HepG2 (cell line): ENCODE results near the gene ZBTB7A. TPM values are rescaled to one million over a fixed set of nuclear protein-coding genes. Genes with fewer than 3 reads are reported as not detected.

Source experiments
- ATAC-seq: fragments of 200-7000 bp; cut with Tn5 transposase; 3 replicates; pipeline ENCODE4 v1.9.1; 2020; ENCODE audit warnings: mild to moderate bottlenecking, moderate library complexity
- BruUV-seq: library from RNA; stranded (reverse); fragments of 400-500 nt; replicated peaks from 2 replicates; lab custom pipeline; 2021; lab: Mats Ljungman, UMichigan
- CTCF ChIA-PET: fragments of 300-600 bp; formaldehyde crosslinking; extraction: SDS; loops from one replicate; lab custom pipeline; 2021; ENCODE audit warnings: low total read pairs, inconsistent platforms, low intra/inter-chr PET ratio; lab: Yijun Ruan, JAX
- POLR2A ChIA-PET: fragments of 350-600 bp; sonication (Branson Sonifier 250); formaldehyde crosslinking; loops from one replicate; lab custom pipeline; 2020; ENCODE audit warnings: antibody characterized with exemption, inconsistent platforms; lab: Yijun Ruan, JAX
- DNase-seq: peaks from one replicate; pipeline ENCODE4 v3.0.0-alpha.2; 2015; ENCODE audit warnings: low spot score
- FAIRE-seq: peaks from 3 replicates; lab custom pipeline; 2011; peaks lifted over from hg19 to GRCh38; lab: Jason Lieb, UNC
- H2AFZ ChIP-seq: one replicate; pipeline ENCODE4 v1.6.1; 2011; ENCODE audit warnings: low read length, inconsistent platforms
- H3K27ac ChIP-seq: fragments of 300-600 bp; 3 replicates; pipeline ENCODE4 v1.8.0; 2011; ENCODE audit warnings: mixed run types, mild to moderate bottlenecking, mixed read lengths, low read length, inconsistent platforms; ENCODE audit not compliant: insufficient read depth; ENCODE audit errors: extremely low read length
- H3K27me3 ChIP-seq, 2 experiments: fragments of 200-600 bp in 1 of 2; 2 replicates in 1 of 2; 3 replicates in 1 of 2; pipeline versions ENCODE4 v1.6.0 to v1.8.0; 2011; ENCODE audit warnings: low read length in 2 of 2, mild to moderate bottlenecking in 2 of 2, moderate library complexity in 2 of 2, inconsistent platforms in 1 of 2; ENCODE audit not compliant: insufficient read depth in 2 of 2, control insufficient read depth in 1 of 2
- H3K36me3 ChIP-seq, 2 experiments: fragments of 200-600 bp in 1 of 2; replicated peaks in 1 of 2; 2 replicates in 1 of 2; 3 replicates in 1 of 2; pipeline versions ENCODE4 v1.5.1 to v1.8.0; 2011; ENCODE audit warnings: low read length in 2 of 2, inconsistent platforms in 1 of 2; ENCODE audit not compliant: insufficient read depth in 2 of 2, control insufficient read depth in 1 of 2
- H3K4me1 ChIP-seq: 2 replicates; pipeline ENCODE4 v1.5.1; 2012; ENCODE audit warnings: low read length, inconsistent platforms; ENCODE audit not compliant: insufficient read depth
- H3K4me2 ChIP-seq: 2 replicates; pipeline ENCODE4 v1.6.0; 2011; ENCODE audit warnings: low read depth, low read length, inconsistent platforms
- H3K4me3 ChIP-seq, 3 experiments: fragments of 200-600 bp in 1 of 3; sonication (generic), shearing (Covaris generic) in 1 of 3; replicated peaks in 1 of 3; 2 replicates each; pipeline ENCODE4 v1.5.1; 2011 to 2016; ENCODE audit warnings: low read length in 3 of 3, inconsistent platforms in 2 of 3, low read depth in 2 of 3, mild to moderate bottlenecking in 2 of 3, control low read depth in 1 of 3, mixed read lengths in 1 of 3; ENCODE audit not compliant: insufficient read depth in 1 of 3
- H3K79me2 ChIP-seq: one replicate; pipeline ENCODE4 v1.6.1; 2011; ENCODE audit warnings: low read length, inconsistent platforms; ENCODE audit not compliant: insufficient read depth
- H3K9ac ChIP-seq: 2 replicates; pipeline ENCODE4 v1.6.0; 2011; ENCODE audit warnings: mild to moderate bottlenecking, low read depth, low read length, inconsistent platforms; ENCODE audit not compliant: insufficient read depth
- H3K9me3 ChIP-seq: 2 replicates; pipeline ENCODE4 v1.5.1; 2012; ENCODE audit warnings: mild to moderate bottlenecking, low read length
- H4K20me1 ChIP-seq: 2 replicates; pipeline ENCODE4 v1.6.0; 2011; ENCODE audit warnings: inconsistent platforms, mild to moderate bottlenecking, low read length, moderate library complexity; ENCODE audit not compliant: insufficient read depth
- AGO2 ChIP-seq: fragments of 200-400 bp; formaldehyde crosslinking; optimal IDR thresholded peaks from 2 replicates; pipeline ENCODE3; 2017; ENCODE audit warnings: mild to moderate bottlenecking, low read depth, low read length, moderate library complexity
- ATM ChIP-seq: fragments of 450-650 bp; IDR thresholded peaks from 2 replicates; pipeline ENCODE4 v1.7.1; 2017; ENCODE audit warnings: mild to moderate bottlenecking, borderline replicate concordance
- HNF4G ChIP-seq, 2 experiments: sonication (generic) in 1 of 2; formaldehyde crosslinking in 1 of 2; IDR thresholded peaks; 2 replicates each; pipeline versions ENCODE4 v1.4.0 to v1.6.1; 2011 to 2020; ENCODE audit warnings: borderline replicate concordance in 2 of 2, low read depth in 2 of 2, mild to moderate bottlenecking in 2 of 2, low read length in 1 of 2, missing genetic modification reagents in 1 of 2, moderate library complexity in 1 of 2
- HNRNPL ChIP-seq: fragments of 200-400 bp; formaldehyde crosslinking; IDR thresholded peaks from 2 replicates; pipeline ENCODE4 v1.6.1; 2017; ENCODE audit warnings: mild to moderate bottlenecking, low read depth, low read length
- ISX ChIP-seq: sonication (generic); formaldehyde crosslinking; conservative IDR thresholded peaks from 2 replicates; pipeline ENCODE4 v1.5.0; 2020; ENCODE audit warnings: missing genetic modification reagents
- MBD4 ChIP-seq: IDR thresholded peaks from 2 replicates; pipeline ENCODE4 v1.6.1; 2012; ENCODE audit warnings: low read length, inconsistent platforms, borderline replicate concordance
- REST ChIP-seq, 2 experiments: IDR thresholded peaks; 2 replicates each; pipeline ENCODE4 v1.6.1; 2011 to 2012; ENCODE audit warnings: low read length in 2 of 2, borderline replicate concordance in 1 of 2, low read depth in 1 of 2, mild to moderate bottlenecking in 1 of 2, moderate library complexity in 1 of 2
- ZBTB33 ChIP-seq: sonication (generic); formaldehyde crosslinking; IDR thresholded peaks from 2 replicates; pipeline ENCODE4 v1.4.0; 2020; ENCODE audit warnings: missing genetic modification reagents
- ZNF207 ChIP-seq: fragments of 450-650 bp; IDR thresholded peaks from 2 replicates; pipeline ENCODE4 v1.6.1; 2016; ENCODE audit warnings: antibody characterized with exemption, borderline replicate concordance
- ZNF501 ChIP-seq: sonication (generic); formaldehyde crosslinking; IDR thresholded peaks from 2 replicates; pipeline ENCODE4 v1.5.1; 2020; ENCODE audit warnings: mild to moderate bottlenecking, moderate library complexity, missing genetic modification reagents
- ZNF788 ChIP-seq: sonication (generic); formaldehyde crosslinking; IDR thresholded peaks from 2 replicates; pipeline ENCODE4 v1.5.0; 2020; ENCODE audit warnings: mild to moderate bottlenecking, missing genetic modification reagents, borderline replicate concordance
- WGBS: methylation state at CpG from one replicate; pipeline ENCODE4 v1.1.6; 2017; ENCODE audit warnings: low lambda C conversion rate; 5-methylcytosine and 5-hydroxymethylcytosine counted together
- in situ Hi-C: cut with HindIII; loops from 2 replicates; pipeline ENCODE4 v1.10.0; 2017; ENCODE audit warnings: low pct_unique_long_range_greater_than_20kb; ENCODE audit not compliant: extremely low pct_ligation_motif_present
- intact Hi-C: fragments of 100-400 bp; cut with micrococcal nuclease; formaldehyde crosslinking; loops from one replicate; pipeline ENCODE4 v1.10.0; 2022; ENCODE audit not compliant: unreplicated experiment
- polyA plus RNA-seq, 8 experiments: library from polyadenylated mRNA; depleted of rRNA in 3 of 8; stranded (reverse) in 7 of 8; unstranded in 1 of 8; fragments of >200 nt; fragmentation: Illumina TruSeq in 4 of 8; extraction: Trizol in 4 of 8; gene quantifications; 2 replicates each; pipeline versions ENCODE4 v1.2.1 to v1.2.3, GENCODE V29; 2011 to 2016; ENCODE audit warnings: low read depth in 4 of 8, missing spikeins in 1 of 8, mixed read lengths in 1 of 8; ENCODE audit not compliant: insufficient read depth in 1 of 8
- total RNA-seq, 5 experiments: library from RNA; depleted of rRNA; stranded (reverse); fragments of >200 nt; fragmentation: Illumina TruSeq; extraction: Trizol; gene quantifications; 2 replicates each; pipeline ENCODE4 v1.2.3, GENCODE V29; 2016; ENCODE audit warnings: low read depth in 1 of 5

ZBTB7A gene
- total and polyA plus RNA-seq, 2 of the 13 experiments (the other 11 are each of a cell fraction or from before 2014, with no cell fraction given), result 3.6 to 4.0 TPM

- TF ChIP-seq ATM, result no peak
- no peak for TF ChIP-seq MBD4
- TF ChIP-seq ZNF501, result 0 out of 2 replicates have a peak, but pooled peaks have one; percentile 59
- peak; percentile 63; the same call in 1 of the 2 replicates for TF ChIP-seq ZNF788 (CRISPR knock-in tag)
- peak; percentile 34; the same call in 1 of the 2 replicates for TF ChIP-seq HNF4G (IDR thresholded peaks at IDR 0.05; ENCODE audit: borderline replicate concordance, low read depth, low read length)
- TF ChIP-seq HNF4G (CRISPR knock-in tag; IDR thresholded peaks at IDR 0.05; ENCODE audit: borderline replicate concordance, low read depth), result no peak
Observed at GRCh38 chr19:4051175-4052101, 15.3 kb downstream of the ZBTB7A start (continued).

- peaks cover 45% of the 10 kb centered on the region for H3K79me2 ChIP-seq
- peaks cover 28 to 52% of the 10 kb centered on the region in 2 experiments for H3K36me3 ChIP-seq
- no peak overlapping the region for H3K27ac ChIP-seq
- intact Hi-C loops (no loop called here), in situ Hi-C loops (no loop called here)
- H3K27me3 ChIP-seq, result no peaks in the 10 kb centered on the region
- FAIRE-seq (no peak), ATAC-seq (no peak), DNase-seq (no peak)
- H3K4me1 ChIP-seq, result peaks cover 31% of the 10 kb centered on the region
- H3K4me2 ChIP-seq, result no peak overlapping the region
- H3K9ac ChIP-seq, result no peak overlapping the region
- WGBS, result 95% methylated on average over 15 of the region's 15 CpGs
- peaks cover 34% of the 10 kb centered on the region; the same call in 1 of the 2 replicates for H4K20me1 ChIP-seq
- H3K4me3 ChIP-seq, result no peak overlapping the region
- BruUV-seq, result no TSS peak
- no peak overlapping the region for H2AFZ ChIP-seq
- POLR2A ChIA-PET, result no interaction called here
- peak; percentile 73 for TF ChIP-seq AGO2
- TF ChIP-seq REST (IDR thresholded peaks at IDR 0.05; ENCODE audit: borderline replicate concordance in 1 of 2, low read depth in 1 of 2, low read length in 2 of 2), result peak in 1 of 2 experiments; percentile 33; a peak in 1 of 4 replicates
- 0 out of 2 replicates have a peak, but pooled peaks have one; percentile 33 for TF ChIP-seq HNRNPL
- no peak for TF ChIP-seq ISX (CRISPR knock-in tag)
- TF ChIP-seq ZNF207, result no peak
- TF ChIP-seq ZBTB33 (CRISPR knock-in tag), result peak; percentile 88
- H3K9me3 ChIP-seq, result no peaks in the 10 kb centered on the region
- CTCF ChIA-PET, result no interaction called here
Observed at GRCh38 chr19:4049432-4049831, 17.3 kb downstream of the ZBTB7A start.
